ENCODE measurements around the gene IGFBP5.

- TF ChIP-seq, protein P1, sequence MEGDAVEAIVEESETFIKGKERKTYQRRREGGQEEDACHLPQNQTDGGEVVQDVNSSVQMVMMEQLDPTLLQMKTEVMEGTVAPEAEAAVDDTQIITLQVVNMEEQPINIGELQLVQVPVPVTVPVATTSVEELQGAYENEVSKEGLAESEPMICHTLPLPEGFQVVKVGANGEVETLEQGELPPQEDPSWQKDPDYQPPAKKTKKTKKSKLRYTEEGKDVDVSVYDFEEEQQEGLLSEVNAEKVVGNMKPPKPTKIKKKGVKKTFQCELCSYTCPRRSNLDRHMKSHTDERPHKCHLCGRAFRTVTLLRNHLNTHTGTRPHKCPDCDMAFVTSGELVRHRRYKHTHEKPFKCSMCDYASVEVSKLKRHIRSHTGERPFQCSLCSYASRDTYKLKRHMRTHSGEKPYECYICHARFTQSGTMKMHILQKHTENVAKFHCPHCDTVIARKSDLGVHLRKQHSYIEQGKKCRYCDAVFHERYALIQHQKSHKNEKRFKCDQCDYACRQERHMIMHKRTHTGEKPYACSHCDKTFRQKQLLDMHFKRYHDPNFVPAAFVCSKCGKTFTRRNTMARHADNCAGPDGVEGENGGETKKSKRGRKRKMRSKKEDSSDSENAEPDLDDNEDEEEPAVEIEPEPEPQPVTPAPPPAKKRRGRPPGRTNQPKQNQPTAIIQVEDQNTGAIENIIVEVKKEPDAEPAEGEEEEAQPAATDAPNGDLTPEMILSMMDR (IDR thresholded peaks at IDR 0.05), result no peak
- no peak for TF ChIP-seq POLR2A (IDR thresholded peaks at IDR 0.05)
These were observed 60.2 kb downstream of the IGFBP5 start for GRCh38 chr2:216635171-216635570.

All from tibial nerve (tissue), 3 donors.